DLD1 (cell line): Measurements from ENCODE around the gene AHCY.
"Not testable (repeated sequence)": the region's sequence is repeated elsewhere in the genome, so short reads cannot be mapped to it uniquely, and the experiment has no call there.

ENCODE experiments used
- in situ Hi-C: cut with HindIII; loops from 2 replicates; pipeline ENCODE4 v1.10.0; 2017; ENCODE audit warnings: low sequenced_read_pairs

Gene AHCY

DNA sequence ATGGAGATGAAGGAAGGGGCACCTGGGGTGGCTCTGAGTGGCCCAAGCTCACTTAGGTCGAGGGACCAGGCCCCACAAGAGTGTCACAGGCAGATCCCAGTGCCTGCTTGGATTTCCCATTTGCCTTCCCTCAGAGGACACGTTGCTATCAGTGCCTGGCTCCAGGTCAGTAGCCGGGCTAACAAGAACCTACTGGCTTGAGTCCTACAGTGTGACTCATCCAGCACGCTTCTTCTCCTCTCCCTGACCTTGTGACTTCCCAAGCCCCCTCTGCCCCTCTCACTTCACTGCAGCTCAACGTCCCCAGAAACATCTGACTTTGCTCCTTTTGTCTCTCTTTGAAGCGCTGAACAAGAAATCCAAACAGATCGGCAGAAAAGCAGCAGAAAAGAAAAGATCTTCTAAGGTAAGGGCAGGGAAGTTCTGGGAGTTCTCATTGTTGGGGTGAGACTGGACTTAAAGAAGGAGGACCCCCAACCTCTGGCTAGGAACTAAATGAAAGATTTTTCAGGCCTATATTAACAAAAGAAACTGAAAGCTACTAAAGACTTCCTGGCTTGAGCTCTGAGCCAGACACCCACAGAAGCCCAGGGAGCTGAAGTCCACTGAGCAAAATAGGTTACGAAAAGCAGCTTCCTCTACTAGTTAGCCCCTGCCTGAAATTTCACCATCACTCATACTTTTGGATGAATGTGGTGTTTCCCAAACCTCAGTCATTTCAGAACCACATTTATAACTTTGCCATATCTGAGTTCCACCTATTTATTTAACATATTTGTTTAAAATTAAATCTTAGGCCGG lies 40.5 kb downstream of the AHCY start:
- in situ Hi-C loops: no loop called here

DNA sequence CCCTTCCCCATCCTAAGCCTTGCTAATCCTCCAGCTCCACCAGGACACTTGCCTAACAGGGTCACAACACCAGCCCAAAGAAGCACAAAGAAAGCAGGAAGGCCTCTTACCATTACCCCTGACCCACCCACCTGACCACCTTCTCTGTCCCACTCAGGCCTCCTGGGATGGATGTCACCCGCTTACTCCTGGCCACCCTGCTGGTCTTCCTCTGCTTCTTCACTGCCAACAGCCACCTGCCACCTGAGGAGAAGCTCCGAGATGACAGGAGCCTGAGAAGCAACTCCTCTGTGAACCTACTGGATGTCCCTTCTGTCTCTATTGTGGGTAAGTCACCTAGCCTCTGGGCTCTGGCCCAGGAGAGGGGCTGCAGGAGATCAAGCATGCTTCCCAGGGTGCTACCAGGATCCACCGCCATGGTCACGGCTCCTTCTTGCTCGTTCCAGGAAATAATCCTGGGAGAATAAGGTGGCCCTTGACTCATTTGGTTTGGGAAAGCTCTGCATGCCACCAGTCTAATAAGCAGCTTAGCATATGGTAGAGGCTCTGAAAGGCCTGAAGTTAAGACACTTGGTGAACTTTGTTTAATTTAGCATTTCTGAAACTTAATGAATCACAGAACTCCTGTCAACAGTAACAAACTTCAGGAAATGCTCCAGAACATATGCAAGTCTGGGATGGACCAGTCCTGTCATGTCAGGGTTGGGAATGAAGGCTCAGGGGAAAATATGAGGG lies 42.8 kb downstream of the AHCY start:
- in situ Hi-C loops: no loop called here

DNA sequence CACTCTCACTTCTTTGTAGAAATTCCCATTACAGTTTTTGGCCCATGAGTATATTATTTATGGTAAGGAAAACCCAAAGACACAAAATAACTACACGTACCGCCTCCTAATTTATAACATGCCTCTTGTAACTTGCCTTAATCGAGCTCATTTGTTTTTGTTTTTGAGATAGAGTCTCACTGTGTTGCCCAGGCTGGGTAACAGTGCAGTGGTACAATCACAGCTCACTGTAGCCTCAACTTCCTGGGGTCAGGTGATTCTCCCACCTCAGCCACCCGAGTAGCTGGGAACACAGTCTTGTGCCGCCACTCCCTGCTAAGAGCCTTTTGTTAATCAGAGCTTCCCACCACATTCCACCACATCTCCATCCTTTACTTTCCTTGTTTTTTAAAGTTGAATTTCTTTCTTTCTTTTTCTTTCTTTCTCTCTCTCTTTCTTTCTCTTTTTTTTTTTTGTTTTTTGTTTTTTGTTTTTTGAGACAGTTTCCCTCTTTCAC lies 46.5 kb downstream of the AHCY start:
- in situ Hi-C loops: no loop called here

DNA sequence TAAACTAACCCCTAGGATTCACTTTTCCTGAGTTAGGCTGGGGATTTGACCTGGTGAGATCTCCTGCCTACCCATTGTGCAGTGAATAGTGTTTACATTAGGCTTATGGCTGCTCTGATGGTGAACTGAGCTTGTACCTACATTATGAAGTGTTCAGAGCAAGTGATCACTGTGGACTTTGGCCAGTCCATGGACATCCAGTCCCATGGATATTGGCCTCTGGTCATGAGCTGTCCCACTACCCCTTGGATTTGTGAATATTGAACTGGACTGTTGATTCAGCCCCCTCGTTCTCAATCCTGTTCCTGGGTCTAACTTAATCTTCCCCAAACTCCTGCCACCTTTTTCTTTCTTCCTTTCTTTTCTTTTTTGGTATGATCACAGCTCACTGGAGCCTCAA lies 48.2 kb downstream of the AHCY start:
- in situ Hi-C loops: no loop called here

DNA sequence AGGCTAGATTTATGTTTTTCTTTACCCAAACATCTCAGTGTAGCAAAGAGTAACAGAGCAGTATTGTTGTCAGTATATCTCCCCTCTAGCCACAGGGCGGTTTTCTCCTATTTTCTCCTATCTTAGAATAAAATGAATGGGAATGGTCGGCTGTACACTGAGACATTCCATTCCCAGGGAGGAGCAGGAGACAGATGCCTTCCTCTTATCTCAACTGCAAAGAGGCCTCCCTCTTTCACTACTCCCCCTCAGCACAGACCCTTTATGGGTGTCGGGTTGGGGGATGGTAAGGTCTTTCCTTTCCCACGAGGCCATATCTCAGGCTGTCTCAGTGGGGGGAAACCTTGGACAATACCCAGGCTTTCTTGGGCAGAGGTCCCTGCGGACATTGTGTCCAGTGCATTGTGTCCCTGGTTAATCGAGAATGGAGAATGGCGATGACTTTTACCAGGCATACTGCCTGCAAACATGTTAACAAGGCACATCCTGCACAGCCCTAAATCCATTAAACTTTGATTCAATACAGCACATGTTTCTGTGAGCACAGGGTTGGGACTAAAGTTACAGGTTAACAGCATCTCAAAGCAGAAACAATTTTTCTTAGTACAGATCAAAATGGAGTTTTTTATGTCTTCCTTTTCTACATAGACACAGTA lies 50.6 kb downstream of the AHCY start:
- in situ Hi-C loops: not testable (repeated sequence)

DNA sequence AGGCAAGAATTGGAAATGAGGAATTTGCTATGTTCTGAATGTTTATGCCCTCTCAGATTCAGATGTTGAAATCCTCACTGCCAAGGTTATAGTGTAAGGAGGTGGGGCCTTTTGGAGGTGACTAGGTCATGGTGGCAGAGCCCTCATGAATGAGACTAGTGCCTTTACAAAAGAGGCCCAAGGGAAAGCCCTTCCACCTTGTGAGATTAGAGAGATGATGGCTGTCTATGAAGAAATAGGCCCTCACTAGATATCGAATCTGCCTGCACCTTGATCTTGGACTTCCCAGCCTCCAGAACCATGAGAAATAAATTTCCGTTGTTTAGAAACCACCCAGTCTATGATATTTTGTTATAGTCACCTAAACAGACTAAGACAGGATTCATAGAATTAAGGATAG lies 51.5 kb downstream of the AHCY start:
- in situ Hi-C loops: no loop called here

DNA sequence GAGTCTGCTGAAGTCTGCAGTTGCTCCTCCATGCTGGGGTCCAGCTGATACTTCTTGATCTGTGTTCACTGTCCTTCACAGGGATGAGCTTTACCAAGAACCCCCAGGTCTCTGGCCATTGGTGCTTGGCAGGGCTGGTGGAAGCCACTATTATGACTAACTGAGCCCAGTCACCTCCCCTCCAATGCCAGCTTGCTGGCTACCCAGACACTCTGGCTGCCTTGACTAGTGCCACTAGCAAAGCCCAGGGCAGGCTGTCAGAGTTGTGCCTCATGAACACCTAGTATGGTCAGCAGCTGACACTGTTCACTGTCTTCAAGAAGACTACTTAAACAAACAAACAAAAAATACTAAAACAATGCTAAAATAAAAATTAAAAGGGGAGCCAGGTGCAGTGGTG lies 53.1 kb downstream of the AHCY start:
- in situ Hi-C loops: no loop called here

DNA sequence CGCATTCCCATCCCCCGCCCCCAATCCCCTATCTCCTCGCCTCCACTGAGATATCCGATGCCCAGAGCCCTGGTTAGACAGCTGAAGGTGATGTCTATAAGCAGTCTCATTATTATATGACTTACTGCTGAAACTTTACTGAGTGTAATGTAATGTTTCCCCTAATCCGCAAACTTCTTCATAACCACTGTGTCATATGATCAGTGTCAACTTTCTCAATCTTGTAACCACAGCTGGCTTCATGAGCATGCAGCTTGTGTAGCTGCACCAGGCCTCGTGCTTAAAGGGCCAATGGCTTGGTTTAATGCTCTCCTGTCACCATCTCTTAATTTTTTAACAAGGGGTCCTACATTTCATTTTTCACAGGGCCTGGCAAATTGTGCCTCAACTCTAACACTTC lies 53.9 kb downstream of the AHCY start:
- in situ Hi-C loops: no loop called here

DNA sequence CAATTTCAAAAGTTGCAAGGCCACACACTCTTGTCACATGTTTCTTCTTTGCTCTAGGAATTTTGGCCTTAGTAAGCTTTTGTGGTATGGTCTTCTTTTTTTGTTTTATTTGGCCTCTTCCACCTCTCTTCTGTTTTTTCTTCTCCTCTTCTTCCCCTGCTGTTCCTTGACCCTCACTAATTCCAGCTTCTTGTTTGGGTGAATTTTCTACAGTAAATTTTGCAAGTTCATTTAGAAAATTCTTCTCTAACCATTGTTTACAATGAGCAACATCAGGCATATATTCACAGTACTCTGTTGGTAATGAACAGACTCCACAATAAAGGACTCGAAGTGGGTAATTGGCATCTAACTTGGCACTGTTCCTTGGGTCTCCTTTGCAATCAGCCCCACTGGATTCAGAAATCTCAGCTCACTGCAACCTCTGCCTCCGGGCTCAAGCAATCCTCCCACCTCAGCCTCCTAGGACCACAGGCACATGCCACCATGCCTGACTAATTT lies 57.0 kb downstream of the AHCY start:
- in situ Hi-C loops: no loop called here

DNA sequence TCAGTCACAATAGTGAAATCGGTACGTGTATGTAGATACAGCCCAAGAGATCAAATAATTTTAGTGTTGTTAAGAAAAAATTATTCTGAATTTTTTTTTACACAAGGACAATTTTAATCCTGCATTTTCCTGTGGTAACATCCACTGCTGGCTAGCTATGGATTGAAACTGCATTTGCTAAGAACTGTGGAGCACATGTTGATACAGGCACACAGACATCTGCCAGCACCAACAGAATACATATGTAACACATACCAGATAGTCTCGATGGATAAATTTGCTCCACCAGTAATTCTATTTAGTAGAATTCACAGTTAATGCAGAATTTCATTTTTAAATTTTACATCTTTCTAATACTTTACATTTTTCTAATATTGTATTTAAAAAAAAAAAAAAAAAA lies 59.8 kb downstream of the AHCY start:
- in situ Hi-C loops: no loop called here

DNA sequence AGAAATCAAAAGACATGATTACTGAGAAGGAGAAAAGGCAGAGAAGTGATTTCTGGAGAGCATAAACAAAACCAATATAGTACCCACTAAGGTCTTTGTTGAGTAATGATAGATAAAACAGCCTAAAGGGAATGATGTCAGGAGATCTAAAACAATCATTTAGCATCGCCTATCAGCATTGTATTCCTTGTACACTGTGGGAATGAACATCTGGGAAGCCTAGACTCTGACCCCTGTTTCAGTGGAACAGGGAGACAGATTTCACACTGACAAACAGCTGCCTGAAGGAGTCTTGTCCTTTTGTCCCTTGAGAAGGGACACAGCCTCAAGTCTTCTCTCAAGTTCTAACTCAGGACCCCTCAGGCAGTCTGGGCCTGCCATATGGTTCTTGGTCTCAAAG lies 60.3 kb downstream of the AHCY start:
- in situ Hi-C loops: no loop called here

DNA sequence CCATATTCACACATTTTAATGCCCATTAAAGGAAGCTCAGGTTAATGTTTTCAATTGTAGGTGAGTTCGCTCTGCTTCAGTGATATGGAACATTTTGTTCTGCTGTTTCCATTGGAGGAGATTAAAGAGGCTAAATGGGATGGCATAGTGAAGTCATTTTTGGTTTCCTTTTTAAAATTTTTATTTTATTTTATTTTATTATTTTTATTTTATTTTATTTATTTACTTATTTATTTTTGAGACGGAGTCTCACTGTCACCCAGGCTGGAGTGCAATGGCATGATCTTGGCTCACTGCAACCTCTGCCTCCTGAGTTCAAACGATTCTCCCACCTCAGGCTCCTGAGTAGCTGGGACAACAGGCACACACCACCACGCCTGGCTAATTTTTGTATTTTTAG lies 61.1 kb downstream of the AHCY start:
- in situ Hi-C loops: not testable (repeated sequence)

DNA sequence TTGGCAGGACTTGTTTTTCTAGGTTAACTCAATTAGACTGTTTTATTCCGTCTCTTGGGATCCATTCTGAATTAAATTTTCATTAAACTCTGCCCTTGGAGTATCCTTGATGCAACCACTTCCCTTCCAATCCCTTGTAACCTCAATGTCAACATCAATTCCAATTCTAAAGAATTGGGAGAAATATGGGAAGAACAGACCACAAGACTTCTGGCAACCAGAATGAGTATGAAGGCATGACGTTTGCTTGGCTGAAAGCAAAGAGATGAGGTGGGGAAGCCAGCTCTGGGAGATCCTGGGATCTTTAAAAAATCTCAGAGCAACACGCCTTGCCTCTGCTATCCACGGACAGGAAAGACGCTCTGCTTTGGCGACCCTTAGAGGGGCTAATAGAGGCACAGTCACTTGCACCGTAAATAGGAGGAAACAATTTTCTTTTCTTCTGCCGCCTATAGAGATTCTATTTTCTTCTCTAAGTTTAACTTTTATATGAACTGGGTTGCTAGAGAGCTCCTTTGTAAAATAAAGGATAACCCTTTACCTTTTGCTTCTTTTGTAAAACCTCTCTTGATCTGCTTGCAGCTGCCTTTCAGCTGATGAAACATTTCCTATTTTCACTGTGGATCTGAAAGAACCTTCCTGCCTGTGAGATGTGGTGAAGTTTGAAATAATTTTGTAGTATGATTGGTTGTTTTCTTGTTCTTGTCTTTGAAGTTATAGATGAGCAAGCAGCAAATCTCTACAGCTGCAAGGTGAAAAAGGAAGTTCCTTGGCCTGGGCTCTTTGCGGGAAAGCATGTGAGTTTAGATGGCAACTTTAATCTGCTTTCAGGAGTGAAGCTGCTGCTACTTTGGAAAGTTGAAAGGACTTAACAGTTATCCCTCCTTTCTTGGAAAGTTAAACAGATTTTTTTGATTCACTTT lies 62.2 kb downstream of the AHCY start, which contains the start of gene ASIP:
ASIP (plus strand) TSS at position 731 of the 923 bp plus-strand sequence. CDS start 18,952 bp downstream, outside the sequence.
- in situ Hi-C loops: no loop called here

DNA sequence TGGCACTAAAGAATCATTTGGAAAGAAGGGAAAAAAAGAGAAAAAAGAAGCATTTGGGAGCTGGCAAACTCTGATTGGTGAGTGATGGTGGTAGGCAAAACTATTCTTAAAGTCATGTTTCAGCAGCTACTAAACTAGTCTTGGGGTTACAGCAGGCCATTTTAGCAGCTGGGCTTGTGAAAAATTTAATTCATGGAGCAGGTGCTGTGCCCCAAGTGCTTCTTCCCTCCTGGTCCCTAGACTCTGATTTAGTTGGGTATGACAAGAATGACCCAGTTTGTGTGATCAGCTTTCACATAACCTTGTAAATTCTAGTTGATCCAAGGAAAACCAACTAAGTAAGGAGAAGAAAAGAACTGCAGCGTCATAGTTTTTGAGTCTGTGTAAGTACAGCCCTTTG lies 63.0 kb downstream of the AHCY start:
- in situ Hi-C loops: no loop called here

DNA sequence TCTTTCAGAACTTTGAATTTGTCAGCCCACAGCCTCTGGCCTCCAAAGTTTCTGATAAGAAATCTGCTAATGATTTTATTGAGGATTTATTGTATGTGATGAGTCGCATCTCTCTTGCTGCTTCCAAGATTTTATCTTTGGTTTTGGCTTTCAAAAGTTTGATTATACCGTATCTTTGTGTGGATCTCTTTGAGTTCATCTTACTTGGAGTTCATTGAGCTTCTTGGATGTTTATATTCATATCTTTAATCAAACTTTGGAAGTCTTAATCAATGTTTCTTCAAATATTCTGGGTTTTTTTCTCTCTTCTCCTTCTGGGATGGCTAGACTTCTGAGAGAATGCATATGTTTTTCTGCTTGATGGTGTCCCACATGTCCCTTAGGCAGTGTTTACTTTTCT lies 65.2 kb downstream of the AHCY start:
- in situ Hi-C loops: no loop called here

DNA sequence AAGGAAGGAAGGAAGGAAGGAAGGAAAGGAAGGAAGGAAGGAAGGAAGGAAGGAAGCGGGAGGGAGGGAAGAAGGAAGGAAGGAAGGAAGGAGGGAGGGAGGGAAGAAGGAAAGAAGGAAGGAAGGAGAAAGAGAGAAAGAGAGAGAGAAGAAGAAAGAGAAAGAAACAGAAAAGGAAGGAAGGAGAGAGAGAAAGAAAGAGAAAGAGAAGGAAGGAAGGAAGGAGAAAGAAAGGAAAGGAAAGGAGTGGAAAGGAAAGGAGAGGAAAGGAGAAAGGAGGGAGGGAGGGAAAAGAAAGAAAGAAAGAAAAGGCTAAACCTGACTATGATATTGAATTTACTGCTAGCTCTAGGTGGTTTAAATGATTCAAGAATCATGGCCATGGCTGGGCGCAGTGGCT lies 67.3 kb downstream of the AHCY start:
- in situ Hi-C loops: no loop called here

DNA sequence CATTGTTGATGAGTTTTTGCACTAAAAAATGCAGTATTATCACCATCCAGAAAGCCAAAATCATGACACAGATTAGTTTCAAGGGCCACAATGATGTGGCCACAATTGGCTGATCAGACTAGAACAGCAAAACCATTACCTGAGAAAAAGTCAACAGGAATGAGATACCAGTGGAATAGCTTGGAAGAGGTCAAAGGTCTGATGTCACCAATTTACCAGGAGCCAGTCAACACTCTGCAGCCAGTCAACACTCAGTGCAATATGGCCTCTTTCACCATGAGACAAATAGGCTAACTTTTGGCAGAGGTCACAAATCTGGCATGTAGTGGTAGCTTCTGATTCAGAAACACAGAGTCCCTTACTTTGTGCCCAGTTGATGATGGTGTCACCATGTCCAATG lies 69.5 kb downstream of the AHCY start:
- in situ Hi-C loops: no loop called here

DNA sequence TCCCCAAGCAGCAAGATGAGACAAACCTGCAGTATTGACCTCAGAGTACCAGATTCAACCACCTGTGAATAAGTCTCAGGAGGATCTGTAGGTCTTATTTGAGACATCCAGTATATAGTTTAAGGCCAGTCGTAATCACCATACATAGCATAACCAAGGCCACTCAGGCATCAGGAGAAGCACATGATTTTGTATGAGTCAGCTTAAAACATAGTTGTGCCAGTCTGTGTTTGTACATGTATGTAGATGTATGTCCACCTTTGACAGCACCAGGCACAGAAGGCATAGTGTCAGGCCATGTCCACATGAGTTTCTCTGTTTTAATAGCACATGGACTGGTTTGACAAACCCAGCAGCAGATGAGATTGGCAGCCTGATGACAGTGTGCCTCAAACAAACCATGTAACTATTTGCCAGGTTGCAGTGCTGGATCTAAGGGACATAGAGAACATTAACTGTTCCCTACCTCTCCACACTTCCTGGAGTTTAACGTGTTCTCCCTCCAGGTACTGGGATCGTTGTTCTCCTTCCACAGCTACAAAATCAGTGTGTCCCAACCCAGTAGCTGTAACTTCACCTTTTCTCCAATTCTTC lies 70.6 kb downstream of the AHCY start:
- in situ Hi-C loops: no loop called here

DNA sequence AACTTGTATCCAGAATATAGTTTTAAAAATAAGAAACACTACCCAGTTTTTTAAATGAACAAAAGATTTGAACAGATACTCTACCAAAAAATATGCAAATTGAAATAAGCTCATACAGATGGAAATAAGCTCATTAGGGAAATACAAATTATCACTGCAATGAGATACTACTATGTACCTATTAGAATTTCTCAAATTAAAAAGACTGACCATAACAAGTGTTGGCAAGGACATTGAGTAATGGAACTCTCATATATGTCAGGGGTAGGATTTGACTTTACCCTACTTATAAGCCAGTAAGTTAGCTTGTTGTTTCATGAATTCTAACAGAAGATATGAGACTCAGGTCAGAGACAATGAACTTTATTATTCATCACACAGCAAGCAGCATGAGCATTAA lies 71.5 kb downstream of the AHCY start:
- in situ Hi-C loops: no loop called here
